ENCODE results near the gene CRACR2A. TPM values are rescaled to one million over a fixed set of nuclear protein-coding genes. Genes with fewer than 3 reads are reported as not detected.

CRACR2A gene
- polyA plus RNA-seq, 3 donors from 2014 or later = 4.0 to 33.9 (median 16.5) TPM

- Mint-ChIP-seq H3K9me3 (no peaks in the 10 kb centered on the region), H3K27me3 (ENCODE audit: low read depth in 3 of 3) (peaks cover 1 to 2% (median 2%) of the 10 kb centered on the region in 3 donors), H3K4me3 (no peak overlapping the region), H3K36me3 (no peaks in the 10 kb centered on the region), H3K27ac (no peak overlapping the region), H3K4me1 (no peaks in the 10 kb centered on the region)
- no peak for DNase-seq
Measured at GRCh38 chr12:3568695-3569094, 184.2 kb downstream of the CRACR2A start.

GRCh38 chr12:3565985-3566384 lies 186.9 kb downstream of the CRACR2A start:
- no peak overlapping the region for H3K4me3 Mint-ChIP-seq
- no peaks in the 10 kb centered on the region for H3K9me3 Mint-ChIP-seq
- H3K27ac Mint-ChIP-seq = no peak overlapping the region
- H3K4me1 Mint-ChIP-seq = no peaks in the 10 kb centered on the region
- H3K36me3 Mint-ChIP-seq = no peaks in the 10 kb centered on the region
- DNase-seq = no peak
- H3K27me3 Mint-ChIP-seq (ENCODE audit: low read depth in 3 of 3) = peaks cover 0 to 2% (median 1%) of the 10 kb centered on the region in 3 donors

Other genes with a start within 250 kb of the CRACR2A start
- 1 to 10 TPM; 5.4 to 9.5 (median 8.5) TPM for gene PARP11, start 120.3 kb upstream of the CRACR2A start, polyA plus RNA-seq